ENCODE data around the gene FN3K.
"Not testable (repeated sequence)": the region's sequence is repeated elsewhere in the genome, so short reads cannot be mapped to it uniquely, and the experiment has no call there.

Gene FN3K

GRCh38 chr17:82775001-82775823 is 39.8 kb downstream of the FN3K start:
- peak; percentile 13 for DNase-seq

GRCh38 chr17:82776454-82776853 is 41.0 kb downstream of the FN3K start:
- DNase-seq: no peak

- DNase-seq: not testable (repeated sequence)
Measured at GRCh38 chr17:82777778-82778375, 42.5 kb downstream of the FN3K start.

GRCh38 chr17:82779541-82779940 is 44.1 kb downstream of the FN3K start:
- no peak for DNase-seq

GRCh38 chr17:82780195-82780594 is 44.8 kb downstream of the FN3K start:
- no peak for DNase-seq

- no peak for DNase-seq
Measured at GRCh38 chr17:82780971-82781893, 45.8 kb downstream of the FN3K start.

- DNase-seq: peak; percentile 49
Measured at GRCh38 chr17:82781894-82782274, 46.5 kb downstream of the FN3K start.

- no peak for DNase-seq
Measured at GRCh38 chr17:82782657-82783207, 47.3 kb downstream of the FN3K start.

- DNase-seq: no peak
Measured at GRCh38 chr17:82783498-82783897, 48.1 kb downstream of the FN3K start.

GRCh38 chr17:82785581-82785980 is 50.2 kb downstream of the FN3K start:
- DNase-seq: not testable (repeated sequence)

- no peak for DNase-seq
Measured at GRCh38 chr17:82786427-82786826, 51.0 kb downstream of the FN3K start.

GRCh38 chr17:82787081-82787848 is 51.9 kb downstream of the FN3K start:
- no peak for DNase-seq

GRCh38 chr17:82788206-82789001 is 53.0 kb downstream of the FN3K start:
- DNase-seq: no peak

GRCh38 chr17:82789051-82789592 is 53.7 kb downstream of the FN3K start:
- DNase-seq: no peak

- no peak for DNase-seq
Measured at GRCh38 chr17:82789806-82790205, 54.4 kb downstream of the FN3K start.

- no peak for DNase-seq
Measured at GRCh38 chr17:82790391-82790790, 55.0 kb downstream of the FN3K start.

- no peak for DNase-seq
Measured at GRCh38 chr17:82791532-82791931, 56.1 kb downstream of the FN3K start.

GRCh38 chr17:82793974-82794630 is 58.7 kb downstream of the FN3K start:
- no peak for DNase-seq

GRCh38 chr17:82794781-82795482 is 59.5 kb downstream of the FN3K start:
- no peak for DNase-seq

- DNase-seq: no peak
Measured at GRCh38 chr17:82795615-82796014, 60.2 kb downstream of the FN3K start.
